Gastrocnemius medialis (tissue), 4 donors: ENCODE measurements around the gene WNT3A.

Experiments used
- POLR2A ChIP-seq, 2 donors: fragments of 450-650 bp; IDR thresholded peaks; one replicate each; pipeline ENCODE4 v1.6.1; 2017; ENCODE audit warnings: antibody characterized with exemption in 2 of 2, mild to moderate bottlenecking in 2 of 2, moderate library complexity in 2 of 2
- TF ChIP-seq, protein P1 (sequence below), 5 experiments: fragments of 450-650 bp in 3 of 5; fragments of 200-600 bp in 2 of 5; sonication (generic) in 2 of 5; IDR thresholded peaks in 4 of 5; conservative IDR thresholded peaks in 1 of 5; 1 replicate in 4 of 5; 2 replicates in 1 of 5; pipeline ENCODE4 v1.5.1; 2016 to 2019; ENCODE audit warnings: antibody characterized with exemption in 5 of 5, mild to moderate bottlenecking in 3 of 5, moderate library complexity in 3 of 5

- TF ChIP-seq, protein P1, sequence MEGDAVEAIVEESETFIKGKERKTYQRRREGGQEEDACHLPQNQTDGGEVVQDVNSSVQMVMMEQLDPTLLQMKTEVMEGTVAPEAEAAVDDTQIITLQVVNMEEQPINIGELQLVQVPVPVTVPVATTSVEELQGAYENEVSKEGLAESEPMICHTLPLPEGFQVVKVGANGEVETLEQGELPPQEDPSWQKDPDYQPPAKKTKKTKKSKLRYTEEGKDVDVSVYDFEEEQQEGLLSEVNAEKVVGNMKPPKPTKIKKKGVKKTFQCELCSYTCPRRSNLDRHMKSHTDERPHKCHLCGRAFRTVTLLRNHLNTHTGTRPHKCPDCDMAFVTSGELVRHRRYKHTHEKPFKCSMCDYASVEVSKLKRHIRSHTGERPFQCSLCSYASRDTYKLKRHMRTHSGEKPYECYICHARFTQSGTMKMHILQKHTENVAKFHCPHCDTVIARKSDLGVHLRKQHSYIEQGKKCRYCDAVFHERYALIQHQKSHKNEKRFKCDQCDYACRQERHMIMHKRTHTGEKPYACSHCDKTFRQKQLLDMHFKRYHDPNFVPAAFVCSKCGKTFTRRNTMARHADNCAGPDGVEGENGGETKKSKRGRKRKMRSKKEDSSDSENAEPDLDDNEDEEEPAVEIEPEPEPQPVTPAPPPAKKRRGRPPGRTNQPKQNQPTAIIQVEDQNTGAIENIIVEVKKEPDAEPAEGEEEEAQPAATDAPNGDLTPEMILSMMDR (IDR thresholded peaks at IDR 0.05 in 4 of 5, conservative IDR thresholded peaks at IDR 0.05 in 1 of 5), result no peak
- TF ChIP-seq POLR2A (IDR thresholded peaks at IDR 0.05), result no peak
These were observed 41.3 kb downstream of the WNT3A start for GRCh38 chr1:228048120-228048519.
